Measurements from ENCODE around the gene DAB2. TPM values are rescaled to one million over a fixed set of nuclear protein-coding genes. Genes with fewer than 3 reads are reported as not detected.
"Not testable (repeated sequence)": the region's sequence is repeated elsewhere in the genome, so short reads cannot be mapped to it uniquely, and the experiment has no call there.

The DAB2 gene
- total and polyA plus RNA-seq, 2 experiments from 2014 or later = 8.7 to 11.4 TPM

DNA sequence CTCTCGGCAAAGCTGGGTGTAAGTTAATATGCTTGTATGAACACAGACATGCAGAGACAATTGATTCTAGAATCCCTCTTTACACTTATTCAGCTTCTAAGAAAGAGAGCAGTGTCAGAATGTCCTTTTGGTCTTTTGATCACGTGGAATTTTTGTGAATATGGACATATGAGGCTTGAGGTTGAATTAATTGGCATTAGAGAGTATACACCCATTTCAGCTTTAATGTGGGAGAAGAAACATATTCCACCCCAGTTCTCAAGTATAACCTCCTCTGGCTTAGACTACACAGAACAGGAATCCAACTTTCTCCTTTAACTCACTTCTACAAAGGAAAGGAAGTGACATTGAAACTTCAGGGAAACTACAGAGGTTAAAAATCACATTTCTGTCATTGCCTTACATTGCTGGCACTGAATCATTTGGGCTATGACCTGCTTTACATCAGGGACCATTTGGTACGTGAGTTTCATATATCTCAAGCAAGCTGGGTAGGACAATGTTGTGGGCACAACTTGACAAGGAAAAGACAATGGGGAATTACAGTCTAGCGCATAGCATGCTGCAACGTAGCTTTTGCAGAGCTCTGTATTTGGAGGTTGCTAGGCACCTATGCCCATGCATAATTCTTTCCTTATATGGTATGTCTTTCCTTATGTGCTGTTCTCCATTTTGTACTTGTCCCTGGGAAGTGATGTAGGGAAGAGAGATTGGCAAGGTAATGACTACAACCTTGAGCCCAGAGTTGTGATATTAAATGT is 19.5 kb downstream of the DAB2 start:
- H3K4me1 ChIP-seq (ENCODE audit: low read depth) = no peaks in the 10 kb centered on the region
- no peak for DNase-seq (ENCODE audit: low read depth in 1 of 2, low spot score in 1 of 2)
- H3K9me3 ChIP-seq (ENCODE audit: low read depth) = no peaks in the 10 kb centered on the region
- H3K27me3 ChIP-seq = no peaks in the 10 kb centered on the region
- no peak overlapping the region for H3K4me3 ChIP-seq
- TF ChIP-seq, protein P1, sequence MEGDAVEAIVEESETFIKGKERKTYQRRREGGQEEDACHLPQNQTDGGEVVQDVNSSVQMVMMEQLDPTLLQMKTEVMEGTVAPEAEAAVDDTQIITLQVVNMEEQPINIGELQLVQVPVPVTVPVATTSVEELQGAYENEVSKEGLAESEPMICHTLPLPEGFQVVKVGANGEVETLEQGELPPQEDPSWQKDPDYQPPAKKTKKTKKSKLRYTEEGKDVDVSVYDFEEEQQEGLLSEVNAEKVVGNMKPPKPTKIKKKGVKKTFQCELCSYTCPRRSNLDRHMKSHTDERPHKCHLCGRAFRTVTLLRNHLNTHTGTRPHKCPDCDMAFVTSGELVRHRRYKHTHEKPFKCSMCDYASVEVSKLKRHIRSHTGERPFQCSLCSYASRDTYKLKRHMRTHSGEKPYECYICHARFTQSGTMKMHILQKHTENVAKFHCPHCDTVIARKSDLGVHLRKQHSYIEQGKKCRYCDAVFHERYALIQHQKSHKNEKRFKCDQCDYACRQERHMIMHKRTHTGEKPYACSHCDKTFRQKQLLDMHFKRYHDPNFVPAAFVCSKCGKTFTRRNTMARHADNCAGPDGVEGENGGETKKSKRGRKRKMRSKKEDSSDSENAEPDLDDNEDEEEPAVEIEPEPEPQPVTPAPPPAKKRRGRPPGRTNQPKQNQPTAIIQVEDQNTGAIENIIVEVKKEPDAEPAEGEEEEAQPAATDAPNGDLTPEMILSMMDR (IDR thresholded peaks at IDR 0.05; ENCODE audit: low read depth, low read length) = no peak
- no peaks in the 10 kb centered on the region for H3K36me3 ChIP-seq
- peak overlapping the region; percentile 16 for H3K27ac ChIP-seq

DNA sequence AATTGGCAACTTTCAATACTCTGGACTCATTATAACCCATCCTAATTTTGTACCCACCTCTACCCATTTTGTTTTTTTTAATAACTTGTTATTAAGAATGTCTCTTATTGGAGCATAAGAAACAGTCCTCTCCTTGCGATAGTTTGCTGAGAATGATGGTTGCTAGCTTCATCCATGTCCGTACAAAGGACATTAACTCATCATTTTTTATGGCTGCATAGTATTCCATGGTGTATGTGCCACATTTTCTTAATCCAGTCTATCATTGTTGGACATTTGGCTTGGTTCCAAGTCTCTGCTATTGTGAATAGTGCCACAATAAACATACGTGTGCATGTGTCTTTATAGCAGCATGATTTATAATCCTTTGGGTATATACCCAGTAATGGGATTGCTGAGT is 21.0 kb downstream of the DAB2 start:
- DNase-seq (ENCODE audit: low read depth in 1 of 2, low spot score in 1 of 2); H3K27ac ChIP-seq; H3K36me3 ChIP-seq; H3K27me3 ChIP-seq; H3K9me3 ChIP-seq (ENCODE audit: low read depth); H3K4me1 ChIP-seq (ENCODE audit: low read depth); H3K4me3 ChIP-seq: not testable (repeated sequence)

DNA sequence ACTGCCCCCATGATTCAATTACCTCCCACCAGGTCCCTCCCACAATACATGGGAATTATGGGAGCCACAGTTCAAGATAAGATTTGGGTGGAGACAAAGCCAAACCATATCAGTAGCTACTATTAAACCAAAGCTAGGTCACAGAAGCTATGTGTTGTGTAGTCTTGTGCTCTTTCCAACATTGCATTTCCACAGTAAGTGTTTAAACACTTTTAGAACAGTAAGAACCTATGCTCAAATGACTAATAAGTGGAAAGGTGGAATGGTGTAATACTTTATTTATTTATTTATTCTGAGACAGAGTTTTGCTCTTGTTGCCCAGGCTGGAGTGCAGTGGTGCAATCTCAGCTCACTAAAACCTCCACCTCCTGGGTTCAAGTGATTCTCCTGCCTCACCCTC is 22.6 kb downstream of the DAB2 start:
- not testable (repeated sequence) for H3K4me1 ChIP-seq (ENCODE audit: low read depth); H3K27ac ChIP-seq; H3K4me3 ChIP-seq; H3K9me3 ChIP-seq (ENCODE audit: low read depth); H3K36me3 ChIP-seq; H3K27me3 ChIP-seq; DNase-seq (ENCODE audit: low read depth in 1 of 2, low spot score in 1 of 2)

DNA sequence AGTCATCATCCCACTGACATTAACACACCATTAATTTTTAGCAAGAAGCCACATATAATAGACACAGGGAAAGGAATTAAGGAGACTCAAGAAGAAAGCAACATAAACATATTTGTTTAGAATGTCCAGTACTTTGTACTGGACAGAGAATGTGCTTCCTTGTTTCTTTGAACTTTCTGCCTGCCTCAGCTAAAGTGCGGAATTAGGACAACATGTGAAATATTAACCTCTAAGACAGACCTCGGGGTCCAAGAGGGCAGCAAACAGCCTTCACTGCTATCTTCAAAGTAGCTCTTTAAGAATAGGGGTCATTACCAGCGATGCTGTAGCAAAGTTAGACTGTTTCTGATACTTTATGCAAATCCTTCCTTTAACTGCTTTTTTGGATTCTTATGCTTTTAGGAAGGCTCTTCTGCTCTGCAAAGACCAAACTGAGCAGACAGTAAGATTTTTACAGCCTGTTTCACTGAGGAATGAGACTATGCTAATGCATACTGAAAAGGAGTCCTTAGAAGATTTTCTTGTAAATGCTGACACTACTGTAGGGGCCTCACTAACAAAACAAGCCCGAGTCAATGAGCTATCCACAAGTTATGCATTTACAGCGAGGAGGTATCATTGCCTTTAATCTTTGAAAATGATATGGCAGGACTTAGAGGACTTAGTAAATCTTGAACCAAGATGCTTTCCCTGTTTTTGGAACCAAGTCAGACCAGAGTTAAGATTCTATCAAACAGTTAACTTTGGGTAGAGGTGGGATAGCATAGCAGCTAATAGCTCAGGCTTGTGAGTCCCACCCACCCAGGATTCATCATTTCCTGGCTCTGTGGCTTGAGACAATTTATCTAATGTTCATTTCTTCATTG is 23.8 kb downstream of the DAB2 start:
- Histone ChIP-seq H3K36me3 (no peaks in the 10 kb centered on the region), H3K4me1 (ENCODE audit: low read depth) (peaks cover 8% of the 10 kb centered on the region), H3K27me3 (no peaks in the 10 kb centered on the region), H3K27ac (no peak overlapping the region), H3K4me3 (no peak overlapping the region), H3K9me3 (ENCODE audit: low read depth) (no peaks in the 10 kb centered on the region)
- DNase-seq (ENCODE audit: low read depth in 1 of 2, low spot score in 1 of 2) = peak in 1 of 2 donors; percentile 27
- TF ChIP-seq, protein P1 (IDR thresholded peaks at IDR 0.05; ENCODE audit: low read depth, low read length) = no peak

DNA sequence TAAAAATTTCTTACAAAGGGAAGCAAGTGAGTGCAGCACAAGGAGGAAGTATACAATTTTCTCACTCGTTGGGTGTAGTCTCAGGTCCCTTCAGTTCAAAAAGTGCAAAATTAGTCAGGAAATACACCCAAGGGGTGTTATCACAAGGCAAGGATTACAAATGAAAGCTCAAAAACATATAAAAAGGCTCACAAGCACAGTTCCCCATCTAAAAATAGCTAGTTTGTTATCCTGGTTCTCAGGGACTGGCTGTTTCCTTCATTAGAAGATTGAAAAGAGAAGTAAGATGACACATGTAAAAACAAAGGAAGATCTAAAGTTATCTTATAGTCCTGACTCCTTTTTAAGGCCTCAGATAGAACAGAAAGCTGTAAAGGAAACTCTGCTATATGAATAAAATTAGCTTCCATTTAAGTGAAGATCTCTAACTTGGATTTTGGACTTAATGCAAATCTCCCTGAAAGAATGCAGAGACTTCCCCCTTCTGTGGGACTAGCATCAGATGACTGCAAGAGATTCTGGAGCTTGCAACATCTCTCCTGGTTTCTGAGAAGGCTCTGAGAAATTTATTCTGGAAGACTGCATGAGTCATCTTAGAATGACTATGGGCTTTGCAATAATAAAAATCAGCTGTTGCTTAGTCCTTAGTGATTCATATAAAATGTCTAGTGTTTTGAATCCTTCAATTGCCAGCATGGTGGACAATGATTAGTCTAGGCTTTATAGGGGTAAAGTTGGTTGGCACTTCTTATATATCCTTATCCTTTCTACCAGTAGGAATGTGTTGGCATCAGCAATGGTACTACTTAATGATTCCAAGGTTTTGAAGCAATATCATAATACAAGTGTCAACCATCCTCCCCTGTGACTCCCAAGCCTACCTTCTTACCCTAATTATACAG is 25.4 kb downstream of the DAB2 start:
- Histone ChIP-seq H3K4me3 (no peak overlapping the region), H3K9me3 (ENCODE audit: low read depth) (no peaks in the 10 kb centered on the region), H3K4me1 (ENCODE audit: low read depth) (peaks cover 8% of the 10 kb centered on the region), H3K27me3 (no peaks in the 10 kb centered on the region), H3K36me3 (no peaks in the 10 kb centered on the region), H3K27ac (peak overlapping the region; percentile 36)
- DNase-seq (ENCODE audit: low read depth in 1 of 2, low spot score in 1 of 2) = peak in 1 of 2 donors; percentile 97
- TF ChIP-seq, protein P1 (IDR thresholded peaks at IDR 0.05; ENCODE audit: low read depth, low read length) = no peak

DNA sequence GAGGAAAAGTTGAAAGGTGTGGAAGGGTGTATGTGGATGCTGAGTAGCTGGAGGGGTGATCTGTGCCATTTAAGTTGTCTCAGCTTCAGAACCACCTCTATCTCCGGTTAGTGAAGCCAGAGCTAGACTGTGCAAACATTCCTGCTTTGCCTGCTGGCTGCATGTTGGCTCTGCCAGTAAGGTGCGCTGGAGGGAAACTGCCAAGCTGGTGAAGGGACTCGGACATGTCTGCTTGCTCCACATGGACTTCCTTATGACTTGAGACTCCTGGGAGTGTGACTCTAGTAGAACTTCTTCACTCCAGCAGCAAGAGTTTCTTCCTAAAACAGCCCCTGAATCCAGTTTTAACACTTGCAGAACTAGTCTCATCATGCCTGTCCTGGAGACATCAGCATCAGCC is 27.9 kb downstream of the DAB2 start:
- Histone ChIP-seq H3K4me3 (no peak overlapping the region), H3K27ac (no peak overlapping the region), H3K9me3 (ENCODE audit: low read depth) (no peaks in the 10 kb centered on the region), H3K4me1 (ENCODE audit: low read depth) (peaks cover 8% of the 10 kb centered on the region), H3K36me3 (no peaks in the 10 kb centered on the region), H3K27me3 (no peaks in the 10 kb centered on the region)
- TF ChIP-seq, protein P1 (IDR thresholded peaks at IDR 0.05; ENCODE audit: low read depth, low read length) = no peak
- DNase-seq (ENCODE audit: low read depth in 1 of 2, low spot score in 1 of 2) = no peak
